Bronchial epithelial cell (primary cell): ENCODE data around the gene FCER1G. TPM values are rescaled to one million over a fixed set of nuclear protein-coding genes. Genes with fewer than 3 reads are reported as not detected.

Experiments
- DNase-seq: peaks from one replicate; pipeline ENCODE4 v3.0.0-alpha.2; 2010; ENCODE audit warnings: low read depth
- FAIRE-seq: peaks from 2 replicates; lab custom pipeline; 2011; peaks lifted over from hg19 to GRCh38; lab: Jason Lieb, UNC
- H3K27me3 ChIP-seq: 2 replicates; pipeline ENCODE4 v1.5.1; 2011; ENCODE audit warnings: low read length; ENCODE audit not compliant: control insufficient read depth, insufficient read depth
- H3K36me3 ChIP-seq: 2 replicates; pipeline ENCODE4 v1.5.1; 2011; ENCODE audit warnings: low read length; ENCODE audit not compliant: control insufficient read depth, insufficient read depth
- H3K4me3 ChIP-seq: 2 replicates; pipeline ENCODE4 v1.5.1; 2011; ENCODE audit warnings: mild to moderate bottlenecking, low read depth, low read length, control low read depth
- CTCF ChIP-seq: IDR thresholded peaks from 2 replicates; pipeline ENCODE4 v1.5.1; 2011; ENCODE audit warnings: mild to moderate bottlenecking, moderate library complexity, low read length, control low read depth, inconsistent platforms; ENCODE audit not compliant: insufficient read depth, severe bottlenecking
- total RNA-seq: library from RNA; depleted of rRNA; stranded (reverse); fragments of >200 nt; gene quantifications from 2 replicates; pipeline ENCODE4 v1.2.1, GENCODE V29; 2014

Gene FCER1G
- total RNA-seq, 1 donor from 2014 or later: 0.26 TPM

DNA sequence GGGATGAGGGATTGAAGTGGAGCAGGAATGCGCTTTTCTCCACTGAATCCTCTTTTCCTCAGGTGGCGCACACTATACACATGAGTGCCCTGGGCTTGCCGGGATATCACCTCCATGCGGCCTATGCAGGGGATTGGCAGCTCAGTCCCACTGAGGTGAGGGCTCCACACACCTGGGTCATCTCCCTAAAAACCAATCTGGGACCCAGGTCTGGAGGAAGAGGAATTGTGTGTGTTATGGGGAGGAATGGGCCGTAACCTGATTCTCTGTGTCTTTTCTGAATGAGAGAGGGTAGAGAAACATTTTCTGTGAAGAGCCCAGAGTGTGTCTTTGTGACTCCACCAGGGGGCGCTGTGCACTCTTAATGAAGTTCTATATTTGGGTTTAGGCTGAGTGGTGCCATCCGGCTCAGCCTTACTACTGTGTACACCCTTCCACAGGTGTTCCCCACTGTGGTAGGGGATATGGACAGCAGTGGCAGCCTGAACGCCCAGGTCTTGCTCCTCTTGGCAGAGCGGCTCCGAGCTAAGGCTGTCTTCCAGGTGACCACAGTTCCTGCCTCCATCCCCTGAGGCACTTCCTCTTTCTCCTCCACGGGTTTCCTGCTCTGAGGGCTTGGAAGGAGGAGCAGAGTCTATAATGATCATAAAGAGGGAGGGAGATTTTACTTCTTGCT lies 12.2 kb downstream of the FCER1G start:
- no peak overlapping the region for H3K4me3 ChIP-seq
- TF ChIP-seq CTCF: peak; percentile 82
- peaks cover 11% of the 10 kb centered on the region for H3K36me3 ChIP-seq
- no peaks in the 10 kb centered on the region for H3K27me3 ChIP-seq
- FAIRE-seq (no peak), DNase-seq (peak; percentile 57)

GRCh38 chr1:161228032-161228431 lies 12.9 kb downstream of the FCER1G start:
- TF ChIP-seq CTCF: no peak
- H3K4me3 ChIP-seq: no peak overlapping the region

GRCh38 chr1:161229896-161230295 lies 14.8 kb downstream of the FCER1G start:
- Histone ChIP-seq H3K27me3 (no peaks in the 10 kb centered on the region), H3K4me3 (no peak overlapping the region), H3K36me3 (peaks cover 11% of the 10 kb centered on the region)
- FAIRE-seq (no peak), DNase-seq (no peak)
- TF ChIP-seq CTCF: no peak

More at GRCh38 chr1:161228032-161228431, 12.9 kb downstream of the FCER1G start:
- DNase-seq: no peak
- Histone ChIP-seq H3K27me3 (no peaks in the 10 kb centered on the region), H3K36me3 (peaks cover 11% of the 10 kb centered on the region)
- FAIRE-seq: no peak

DNA sequence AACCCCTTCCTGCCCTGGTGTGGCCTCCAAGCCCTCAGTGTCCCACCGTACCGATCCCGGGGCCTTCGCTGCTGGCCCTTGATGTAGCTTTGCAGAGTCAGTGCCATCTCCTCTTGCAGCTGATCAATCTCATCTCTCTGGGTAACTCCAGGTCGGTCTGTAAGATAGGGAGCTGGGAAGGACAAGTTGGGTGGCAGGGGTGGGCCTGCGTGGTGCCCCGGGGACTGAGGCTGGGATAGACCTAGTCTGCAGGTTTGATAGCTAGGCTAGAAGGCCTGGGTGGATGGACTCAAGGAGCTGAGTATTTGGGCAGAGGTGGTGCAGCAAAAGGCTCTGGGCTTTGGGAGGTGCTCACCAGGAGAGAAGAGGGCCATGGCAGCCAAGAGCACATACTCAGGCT lies 15.7 kb downstream of the FCER1G start:
- no peak for TF ChIP-seq CTCF
- no peak overlapping the region for H3K4me3 ChIP-seq
- DNase-seq: no peak
- H3K36me3 ChIP-seq: peaks cover 11% of the 10 kb centered on the region
- FAIRE-seq: no peak
- no peaks in the 10 kb centered on the region for H3K27me3 ChIP-seq

- DNase-seq: no peak
- no peaks in the 10 kb centered on the region for H3K27me3 ChIP-seq
- H3K4me3 ChIP-seq: no peak overlapping the region
- no peak for FAIRE-seq
- peaks cover 11% of the 10 kb centered on the region for H3K36me3 ChIP-seq
- TF ChIP-seq CTCF: no peak
These were observed 18.0 kb downstream of the FCER1G start for GRCh38 chr1:161233102-161233501.
